OCI-LY7 (cell line): ENCODE results near the gene ANGPTL8. TPM values are rescaled to one million over a fixed set of nuclear protein-coding genes. Genes with fewer than 3 reads are reported as not detected.

Source experiments
- BruUV-seq: library from RNA; stranded (reverse); fragments of 400-500 nt; replicated peaks from 2 replicates; lab custom pipeline; 2021; lab: Mats Ljungman, UMichigan
- CTCF ChIA-PET: fragments of 300-600 bp; sonication (Branson Sonifier 250); formaldehyde crosslinking; loops from one replicate; lab custom pipeline; 2022; ENCODE audit warnings: antibody characterized with exemption; ENCODE audit not compliant: unreplicated experiment; lab: Charles Lee
- POLR2A ChIA-PET: fragments of 300-600 bp; sonication (Branson Sonifier 250); formaldehyde crosslinking; loops from one replicate; lab custom pipeline; 2022; ENCODE audit warnings: antibody characterized with exemption; lab: Charles Lee
- DNase-seq: peaks from one replicate; pipeline ENCODE4 v3.0.0-alpha.2; 2015; ENCODE audit warnings: low spot score
- H2AFZ ChIP-seq: fragments of 200-600 bp; sonication (generic), shearing (Covaris generic); 2 replicates; pipeline ENCODE4 v1.6.1; 2014; ENCODE audit warnings: mild to moderate bottlenecking, antibody characterized with exemption, low read length, moderate library complexity
- H3K27ac ChIP-seq: fragments of 200-600 bp; sonication (generic); 2 replicates; pipeline ENCODE4 v1.5.1; 2014; ENCODE audit warnings: mixed run types, low read depth, mild to moderate bottlenecking, moderate library complexity, low read length, inconsistent platforms; ENCODE audit not compliant: poor library complexity, severe bottlenecking
- H3K36me3 ChIP-seq: fragments of 200-600 bp; sonication (generic); 2 replicates; pipeline ENCODE4 v1.6.1; 2014; ENCODE audit warnings: mild to moderate bottlenecking, antibody characterized with exemption, low read length, moderate library complexity, mixed read lengths; ENCODE audit not compliant: insufficient read depth
- H3K4me1 ChIP-seq: fragments of 200-600 bp; sonication (generic); 2 replicates; pipeline ENCODE4 v1.5.1; 2014; ENCODE audit warnings: mild to moderate bottlenecking, low read length; ENCODE audit not compliant: insufficient read depth, poor library complexity, severe bottlenecking
- H3K4me2 ChIP-seq: fragments of 200-600 bp; sonication (generic); 2 replicates; pipeline ENCODE4 v1.6.1; 2014; ENCODE audit warnings: mild to moderate bottlenecking, low read length
- H3K4me3 ChIP-seq: fragments of 200-600 bp; sonication (generic); 2 replicates; pipeline ENCODE4 v1.5.1; 2014; ENCODE audit warnings: mild to moderate bottlenecking, low read depth, low read length; ENCODE audit not compliant: poor library complexity, severe bottlenecking
- H3K79me2 ChIP-seq: fragments of 200-600 bp; sonication (generic); 2 replicates; pipeline ENCODE4 v1.6.1; 2016; ENCODE audit warnings: low read depth, mild to moderate bottlenecking, low read length, moderate library complexity, mixed read lengths; ENCODE audit not compliant: insufficient read depth
- H3K9me2 ChIP-seq: fragments of 200-600 bp; sonication (generic); 2 replicates; pipeline ENCODE4 v1.6.1; 2016; ENCODE audit warnings: mild to moderate bottlenecking, low read length, mixed read lengths; ENCODE audit not compliant: insufficient read depth
- H3K9me3 ChIP-seq: fragments of 200-600 bp; sonication (generic); 2 replicates; pipeline ENCODE4 v1.6.1; 2014; ENCODE audit warnings: mild to moderate bottlenecking, mixed run types, low read length, mixed read lengths
- H4K20me1 ChIP-seq: fragments of 200-600 bp; sonication (generic); 2 replicates; pipeline ENCODE4 v1.6.1; 2014; ENCODE audit warnings: mild to moderate bottlenecking, antibody characterized with exemption, low read length, moderate library complexity, mixed read lengths; ENCODE audit not compliant: insufficient read depth
- EZH2phosphoT487 ChIP-seq: fragments of 200-600 bp; sonication (generic); IDR thresholded peaks from 2 replicates; pipeline ENCODE4 v1.6.1; 2018; ENCODE audit warnings: low read depth, borderline replicate concordance, mild to moderate bottlenecking, mixed run types, antibody characterized with exemption, low read length, moderate library complexity, mixed read lengths
- intact Hi-C: fragments of 100-400 bp; cut with micrococcal nuclease; formaldehyde crosslinking; loops from one replicate; pipeline ENCODE4 v1.10.0; 2022; ENCODE audit not compliant: unreplicated experiment
- total RNA-seq, 2 experiments: library from RNA; depleted of rRNA in 1 of 2; stranded (reverse); fragments of >200 nt in 1 of 2; shearing (Covaris generic) in 1 of 2; gene quantifications; 2 replicates each; pipeline ENCODE4 v1.2.3, GENCODE V29; 2014 to 2022
- TF ChIP-seq, protein P1 (sequence below): fragments of 200-600 bp; sonication (generic); conservative IDR thresholded peaks from 2 replicates; pipeline ENCODE4 v1.5.1; 2014; ENCODE audit warnings: mild to moderate bottlenecking, antibody characterized with exemption, low read length, moderate library complexity, mixed read lengths

ANGPTL8 gene
- total RNA-seq, 2 experiments from 2014 or later: not detected

- CTCF ChIA-PET: no interaction called here
- H2AFZ ChIP-seq: no peak overlapping the region
These were observed 42.8 kb upstream of the ANGPTL8 start for GRCh38 chr19:11196406-11197287.

GRCh38 chr19:11197291-11198174, 41.9 kb upstream of the ANGPTL8 start, which contains the start of gene KANK2:
Gene KANK2, minus strand, starts transcription at chr19:11197545. Its CDS starts 3,034 bp downstream, at chr19:11194511.
- Histone ChIP-seq H3K27ac (peak within 1 kb of the TSS; percentile 95), H4K20me1 (no peaks in the 10 kb centered on the region), H3K4me1 (peaks cover 53% of the 10 kb centered on the region), H3K4me3 (peak within 1 kb of the TSS; percentile 97), H3K9me3 (no peaks in the 10 kb centered on the region), H3K9me2 (no peaks in the 10 kb centered on the region), H3K36me3 (peaks cover 31% of the 10 kb centered on the region), H3K4me2 (peak within 1 kb of the TSS; percentile 99), H3K79me2 (peaks cover 31% of the 10 kb centered on the region), H2AFZ (peak within 1 kb of the TSS; percentile 5; the same call in 1 of the 2 replicates)
- intact Hi-C loops: loop anchor here (2.0 to 10.0 kb wide), 3 partner anchors 43 to 543 kb away; partner anchors contain the start of genes ILF3 and SPC24
- TF ChIP-seq EZH2phosphoT487: no peak
- TF ChIP-seq, protein P1, sequence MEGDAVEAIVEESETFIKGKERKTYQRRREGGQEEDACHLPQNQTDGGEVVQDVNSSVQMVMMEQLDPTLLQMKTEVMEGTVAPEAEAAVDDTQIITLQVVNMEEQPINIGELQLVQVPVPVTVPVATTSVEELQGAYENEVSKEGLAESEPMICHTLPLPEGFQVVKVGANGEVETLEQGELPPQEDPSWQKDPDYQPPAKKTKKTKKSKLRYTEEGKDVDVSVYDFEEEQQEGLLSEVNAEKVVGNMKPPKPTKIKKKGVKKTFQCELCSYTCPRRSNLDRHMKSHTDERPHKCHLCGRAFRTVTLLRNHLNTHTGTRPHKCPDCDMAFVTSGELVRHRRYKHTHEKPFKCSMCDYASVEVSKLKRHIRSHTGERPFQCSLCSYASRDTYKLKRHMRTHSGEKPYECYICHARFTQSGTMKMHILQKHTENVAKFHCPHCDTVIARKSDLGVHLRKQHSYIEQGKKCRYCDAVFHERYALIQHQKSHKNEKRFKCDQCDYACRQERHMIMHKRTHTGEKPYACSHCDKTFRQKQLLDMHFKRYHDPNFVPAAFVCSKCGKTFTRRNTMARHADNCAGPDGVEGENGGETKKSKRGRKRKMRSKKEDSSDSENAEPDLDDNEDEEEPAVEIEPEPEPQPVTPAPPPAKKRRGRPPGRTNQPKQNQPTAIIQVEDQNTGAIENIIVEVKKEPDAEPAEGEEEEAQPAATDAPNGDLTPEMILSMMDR: no peak; the same call in 1 of the 2 replicates
- peak; percentile 86 for DNase-seq
- CTCF ChIA-PET: no interaction called here
- BruUV-seq: no TSS peak
- POLR2A ChIA-PET: no interaction called here

More at GRCh38 chr19:11196406-11197287, 42.8 kb upstream of the ANGPTL8 start:
- peaks cover 62% of the 10 kb centered on the region for H3K4me1 ChIP-seq
- DNase-seq: peak; percentile 53
- POLR2A ChIA-PET: no interaction called here
- H3K79me2 ChIP-seq: peaks cover 31% of the 10 kb centered on the region
- TSS peak; percentile 52 for BruUV-seq
- H4K20me1 ChIP-seq: no peaks in the 10 kb centered on the region
- H3K9me3 ChIP-seq: no peaks in the 10 kb centered on the region
- H3K4me3 ChIP-seq: peak overlapping the region; percentile 97
- no peaks in the 10 kb centered on the region for H3K9me2 ChIP-seq
- TF ChIP-seq EZH2phosphoT487: no peak
- TF ChIP-seq, protein P1: no peak
- peaks cover 33% of the 10 kb centered on the region for H3K36me3 ChIP-seq
- peak overlapping the region; percentile 99 for H3K4me2 ChIP-seq
- intact Hi-C loops: loop anchor here (2.0 to 10.0 kb wide), 3 partner anchors 42 to 542 kb away; partner anchors contain the start of genes ILF3 and SPC24
- H3K27ac ChIP-seq: peak overlapping the region; percentile 95
